HCT116 (cell line): ENCODE results near the gene SLC12A4. TPM values are rescaled to one million over a fixed set of nuclear protein-coding genes. Genes with fewer than 3 reads are reported as not detected.

Experiments
- ATAC-seq: fragments of 200-7000 bp; cut with Tn5 transposase; 2 replicates; pipeline ENCODE4 v1.9.1; 2020; ENCODE audit warnings: mild to moderate bottlenecking, moderate library complexity
- BruUV-seq: library from RNA; stranded (reverse); fragments of 400-500 nt; replicated peaks from 2 replicates; lab custom pipeline; 2021; lab: Mats Ljungman, UMichigan
- CTCF ChIA-PET: fragments of 300-600 bp; sonication (Branson Sonifier 250); formaldehyde crosslinking; loops from one replicate; lab custom pipeline; 2021; ENCODE audit warnings: antibody characterized with exemption; lab: Charles Lee
- POLR2A ChIA-PET: fragments of 300-600, 350-600 bp; sonication (Branson Sonifier 250); formaldehyde crosslinking; loops from one replicate; lab custom pipeline; 2021; ENCODE audit warnings: antibody characterized with exemption; lab: Charles Lee
- RAD21 ChIA-PET, 2 experiments: fragments of 300-600 bp; sonication (Branson Sonifier 250); formaldehyde crosslinking; loops; one replicate each; lab custom pipeline; 2023; ENCODE audit warnings: low total read pairs in 2 of 2; ENCODE audit not compliant: uncharacterized antibody in 2 of 2, unreplicated experiment in 2 of 2, low non-redundant PET in 1 of 2; lab: Charles Lee
- DNase-seq: peaks from one replicate; pipeline ENCODE4 v3.0.0-alpha.2; 2010; ENCODE audit warnings: low read depth, low spot score
- H2AFZ ChIP-seq: fragments of 200-600 bp; shearing (Covaris generic), sonication (generic); 2 replicates; pipeline ENCODE4 v1.6.1; 2017; ENCODE audit warnings: low read depth, mixed run types, mixed read lengths, antibody characterized with exemption, low read length; ENCODE audit not compliant: poor library complexity, severe bottlenecking
- H3K27ac ChIP-seq: 2 replicates; pipeline ENCODE4 v1.5.1; 2012; ENCODE audit warnings: low read depth, low read length
- H3K27me3 ChIP-seq: fragments of 200-600 bp; sonication (generic); 2 replicates; pipeline ENCODE4 v1.6.1; 2016; ENCODE audit warnings: mixed run types, low read length, mixed read lengths; ENCODE audit not compliant: insufficient read depth
- H3K36me3 ChIP-seq, 2 experiments: fragments of 200-500 bp in 1 of 2; fragments of 200-600 bp in 1 of 2; sonication (Bioruptor generic) in 1 of 2; sonication (generic) in 1 of 2; 2 replicates each; pipeline versions ENCODE4 v1.5.1 to v1.6.1; 2014 to 2016; ENCODE audit warnings: low read length in 2 of 2, inconsistent platforms in 1 of 2, mixed read lengths in 1 of 2, mixed run types in 1 of 2; ENCODE audit not compliant: insufficient read depth in 2 of 2, control insufficient read depth in 1 of 2
- H3K4me1 ChIP-seq, 2 experiments: fragments of 200-600 bp in 1 of 2; sonication (generic) in 1 of 2; 2 replicates each; pipeline versions ENCODE4 v1.5.1 to v1.6.1; 2012 to 2017; ENCODE audit warnings: low read length in 2 of 2, inconsistent platforms in 1 of 2, mild to moderate bottlenecking in 1 of 2, mixed read lengths in 1 of 2, mixed run types in 1 of 2, moderate library complexity in 1 of 2; ENCODE audit not compliant: insufficient read depth in 2 of 2, control insufficient read depth in 1 of 2
- H3K4me2 ChIP-seq: fragments of 200-600 bp; sonication (generic); 2 replicates; pipeline ENCODE4 v1.6.1; 2017; ENCODE audit warnings: mixed run types, low read length, mixed read lengths
- H3K4me3 ChIP-seq, 2 experiments: fragments of 200-600 bp in 1 of 2; sonication (generic) in 1 of 2; replicated peaks in 1 of 2; 2 replicates each; pipeline ENCODE4 v1.5.1; 2011 to 2016; ENCODE audit warnings: low read length in 2 of 2, control low read depth in 1 of 2, low read depth in 1 of 2, mild to moderate bottlenecking in 1 of 2, mixed read lengths in 1 of 2, mixed run types in 1 of 2
- H3K79me2 ChIP-seq: fragments of 200-600 bp; sonication (generic); 2 replicates; pipeline ENCODE4 v1.6.1; 2017; ENCODE audit warnings: mild to moderate bottlenecking, mixed run types, low read length, moderate library complexity, mixed read lengths; ENCODE audit not compliant: insufficient read depth
- H3K9ac ChIP-seq: fragments of 200-600 bp; sonication (generic); 2 replicates; pipeline ENCODE4 v1.6.1; 2016; ENCODE audit warnings: low read length, mixed read lengths
- H3K9me2 ChIP-seq: fragments of 200-600 bp; sonication (generic), shearing (Covaris generic); 2 replicates; pipeline ENCODE4 v1.6.1; 2017; ENCODE audit warnings: mixed run types, mild to moderate bottlenecking, moderate library complexity; ENCODE audit not compliant: insufficient read depth
- H3K9me3 ChIP-seq, 2 experiments: fragments of 200-500 bp in 1 of 2; fragments of 200-600 bp in 1 of 2; sonication (Bioruptor generic) in 1 of 2; sonication (generic) in 1 of 2; 2 replicates each; pipeline ENCODE4 v1.6.1; 2014 to 2017; ENCODE audit warnings: low read length in 2 of 2, mixed read lengths in 2 of 2, inconsistent platforms in 1 of 2, low read depth in 1 of 2, mild to moderate bottlenecking in 1 of 2, mixed run types in 1 of 2, moderate library complexity in 1 of 2; ENCODE audit not compliant: control insufficient read depth in 1 of 2, insufficient read depth in 1 of 2
- H4K20me1 ChIP-seq: fragments of 200-600 bp; sonication (generic), shearing (Covaris generic); 2 replicates; pipeline ENCODE4 v1.6.1; 2017; ENCODE audit warnings: mixed run types, mild to moderate bottlenecking, moderate library complexity; ENCODE audit not compliant: insufficient read depth
- ATF3 ChIP-seq: IDR thresholded peaks from 2 replicates; pipeline ENCODE4 v1.6.1; 2012
- CBX3 ChIP-seq: IDR thresholded peaks from 2 replicates; pipeline ENCODE4 v1.6.1; 2012; ENCODE audit warnings: low read depth
- CTCF ChIP-seq, 3 experiments: fragments of 200-600 bp in 1 of 3; sonication (generic) in 1 of 3; IDR thresholded peaks in 2 of 3; conservative IDR thresholded peaks in 1 of 3; 2 replicates each; pipeline ENCODE4 v1.5.1; 2012 to 2017; ENCODE audit warnings: low read depth in 2 of 3, low read length in 2 of 3, antibody characterized with exemption in 1 of 3, borderline replicate concordance in 1 of 3, control low read depth in 1 of 3, mild to moderate bottlenecking in 1 of 3, mixed read lengths in 1 of 3, mixed run types in 1 of 3, moderate library complexity in 1 of 3; ENCODE audit not compliant: insufficient read depth in 1 of 3
- ELF1 ChIP-seq: IDR thresholded peaks from 2 replicates; pipeline ENCODE4 v1.6.1; 2012; ENCODE audit warnings: low read depth, borderline replicate concordance
- EZH2 ChIP-seq: fragments of 200-600 bp; sonication (generic); IDR thresholded peaks from 2 replicates; pipeline ENCODE4 v1.6.1; 2017; ENCODE audit warnings: antibody characterized with exemption, mixed run types
- FOSL1 ChIP-seq: IDR thresholded peaks from 2 replicates; pipeline ENCODE4 v1.6.1; 2012; ENCODE audit warnings: low read depth
- POLR2A ChIP-seq: IDR thresholded peaks from 2 replicates; pipeline ENCODE4 v1.7.0; 2011; ENCODE audit warnings: borderline replicate concordance; ENCODE audit not compliant: insufficient read depth, insufficient read length; ENCODE audit errors: extremely low read depth
- POLR2AphosphoS5 ChIP-seq: IDR thresholded peaks from 2 replicates; pipeline ENCODE4 v1.6.1; 2011; ENCODE audit warnings: mild to moderate bottlenecking, low read depth, low read length, moderate library complexity
- SIN3A ChIP-seq: IDR thresholded peaks from 2 replicates; pipeline ENCODE4 v1.6.1; 2012; ENCODE audit warnings: low read depth
- SRF ChIP-seq: IDR thresholded peaks from 2 replicates; pipeline ENCODE4 v1.6.1; 2012; ENCODE audit warnings: low read depth
- TCF7L2 ChIP-seq: IDR thresholded peaks from 2 replicates; pipeline ENCODE4 v1.7.0; 2011; ENCODE audit warnings: borderline replicate concordance, inconsistent platforms; ENCODE audit not compliant: insufficient read depth, insufficient read length; ENCODE audit errors: extremely low read depth
- intact Hi-C: fragments of 100-400 bp; cut with micrococcal nuclease; formaldehyde crosslinking; loops from 2 replicates; pipeline ENCODE4 v1.10.0; 2022
- total RNA-seq: library from RNA; stranded (reverse); gene quantifications from one replicate; pipeline ENCODE4 v1.2.1, GENCODE V29; 2021; ENCODE audit not compliant: unreplicated experiment

SLC12A4 gene
- total RNA-seq, 1 experiment from 2014 or later: 46.0 TPM

GRCh38 chr16:67926181-67926750, 42.2 kb downstream of the SLC12A4 start:
- ATAC-seq: peak; percentile 52
- TF ChIP-seq EZH2 (no peak), ELF1 (no peak), CTCF (IDR thresholded peaks at IDR 0.05 in 2 of 3, conservative IDR thresholded peaks at IDR 0.05 in 1 of 3; ENCODE audit: borderline replicate concordance in 1 of 3, insufficient read depth in 1 of 3, low read depth in 2 of 3, low read length in 2 of 3) (peak in 2 of 3 experiments; percentile 25 to 33; a peak in 3 of 6 replicates)
- TF ChIP-seq, all 23 proteins: peak for 1
- POLR2A ChIA-PET: interaction anchor here (0.6 to 2.4 kb wide), 2 partner anchors 9 to 114 kb away, joined by 3 to 8 read pairs; no protein-coding TSS in a partner anchor

GRCh38 chr16:67924140-67924906, 44.1 kb downstream of the SLC12A4 start:
- H3K4me2 ChIP-seq: no peak overlapping the region
- no peaks in the 10 kb centered on the region for H4K20me1 ChIP-seq
- H3K9me3 ChIP-seq: no peaks in the 10 kb centered on the region
- H3K27ac ChIP-seq: no peak overlapping the region
- DNase-seq: no peak
- H3K9me2 ChIP-seq: no peaks in the 10 kb centered on the region
- ATAC-seq: no peak
- H3K79me2 ChIP-seq: no peaks in the 10 kb centered on the region
- H2AFZ ChIP-seq: no peak overlapping the region
- no peaks in the 10 kb centered on the region; a peak in 1 of 4 replicates for H3K36me3 ChIP-seq
- TF ChIP-seq EZH2: no peak
- no peak for TF ChIP-seq FOSL1
- TF ChIP-seq SIN3A: no peak
- no peak for TF ChIP-seq TCF7L2
- TF ChIP-seq SRF: no peak
- no peak for TF ChIP-seq POLR2A
- TF ChIP-seq CBX3: no peak
- no peak for TF ChIP-seq ATF3
- no peak for TF ChIP-seq POLR2AphosphoS5
- no peak overlapping the region for H3K9ac ChIP-seq
- ChIA-PET POLR2A (interaction anchor here (2.4 kb wide), 1 partner anchor 11 kb away, joined by 8 read pairs; no protein-coding TSS in a partner anchor), CTCF (interaction anchor here (0.6 to 1.3 kb wide), 4 partner anchors 107 to 401 kb away, joined by 3 to 4 read pairs (median 4); no protein-coding TSS in a partner anchor), RAD21 (no interaction called here)
- no peak overlapping the region for H3K4me3 ChIP-seq
- H3K4me1 ChIP-seq: no peaks in the 10 kb centered on the region
- intact Hi-C loops: no loop called here
- no peaks in the 10 kb centered on the region for H3K27me3 ChIP-seq
- no TSS peak for BruUV-seq

More at GRCh38 chr16:67926181-67926750, 42.2 kb downstream of the SLC12A4 start:
- no peak overlapping the region for H3K27ac ChIP-seq
- no peaks in the 10 kb centered on the region for H3K79me2 ChIP-seq
- no TSS peak for BruUV-seq
- H3K9me3 ChIP-seq: no peaks in the 10 kb centered on the region
- no peak overlapping the region for H3K4me3 ChIP-seq
- H2AFZ ChIP-seq: no peak overlapping the region
- no peak overlapping the region for H3K9ac ChIP-seq
- ChIA-PET CTCF (interaction anchor here (0.8 kb wide), 1 partner anchor 9 kb away, joined by 5 read pairs; no protein-coding TSS in a partner anchor), RAD21 (no interaction called here)
- no peaks in the 10 kb centered on the region; a peak in 2 of 4 replicates for H3K36me3 ChIP-seq
- H3K9me2 ChIP-seq: no peaks in the 10 kb centered on the region
- H3K4me2 ChIP-seq: no peak overlapping the region
- H4K20me1 ChIP-seq: no peaks in the 10 kb centered on the region
- no peaks in the 10 kb centered on the region for H3K4me1 ChIP-seq
- H3K27me3 ChIP-seq: no peaks in the 10 kb centered on the region
- no peak for DNase-seq
- intact Hi-C loops: no loop called here
